H7 (cell line): ENCODE measurements around the gene CARD14. TPM values are rescaled to one million over a fixed set of nuclear protein-coding genes. Genes with fewer than 3 reads are reported as not detected.

Experiments
- total RNA-seq: library from RNA; depleted of rRNA; stranded (reverse); fragments of >200 nt; shearing (Covaris generic); gene quantifications from 2 replicates; pipeline ENCODE4 v1.2.3, GENCODE V29; 2014; rRNA removed

The CARD14 gene
- total RNA-seq, 1 experiment from 2014 or later = 0.55 TPM

Other genes starting within 250 kb of the CARD14 start
- gene TBC1D16, start 134.2 kb upstream of the CARD14 start, total RNA-seq = 81.8 and 95.8 TPM in 2 replicates
- gene CCDC40, start 133.4 kb upstream of the CARD14 start, total RNA-seq = 3.8 and 4.2 TPM in 2 replicates
- 68.4 and 78.4 TPM in 2 replicates for gene GAA, start 68.4 kb upstream of the CARD14 start, total RNA-seq
- 126 and 138 TPM in 2 replicates for gene EIF4A3, start 22.9 kb upstream of the CARD14 start, total RNA-seq
- gene SGSH, start 50.3 kb downstream of the CARD14 start, total RNA-seq = 10.2 and 12.5 TPM in 2 replicates
- gene SLC26A11, start 50.4 kb downstream of the CARD14 start, total RNA-seq = 19.4 and 20.6 TPM in 2 replicates
- gene RNF213, start 90.8 kb downstream of the CARD14 start, total RNA-seq = 29.4 and 48.8 TPM in 2 replicates
- 17.1 and 26.0 TPM in 2 replicates for gene ENDOV, start 245.1 kb downstream of the CARD14 start, total RNA-seq